ENCODE measurements around the gene ZNF652. TPM values are rescaled to one million over a fixed set of nuclear protein-coding genes. Genes with fewer than 3 reads are reported as not detected.
"Not testable (repeated sequence)": the region's sequence is repeated elsewhere in the genome, so short reads cannot be mapped to it uniquely, and the experiment has no call there.

Gene ZNF652
- total RNA-seq, 1 donor from 2014 or later = 38.7 TPM

DNA sequence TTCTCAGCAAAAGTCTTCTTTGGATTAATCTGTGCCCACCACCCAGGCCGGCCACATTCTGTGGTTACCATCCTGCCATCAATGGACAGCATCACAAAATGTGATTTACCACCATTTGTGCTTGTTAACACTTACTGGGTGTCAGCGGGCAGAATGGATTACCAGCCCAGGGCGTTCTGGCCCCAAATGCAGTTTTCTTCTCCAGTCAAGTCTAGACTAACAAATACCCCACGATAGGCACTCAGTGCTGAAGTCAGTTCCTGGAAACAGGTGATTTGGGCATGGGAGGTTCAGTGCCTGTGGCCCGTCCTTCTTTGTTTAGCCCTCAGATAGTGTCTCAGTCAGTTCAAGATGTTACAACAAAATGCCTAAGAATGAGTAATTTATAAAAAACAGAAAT, 92.7 kb downstream of the ZNF652 start:
- H3K27ac Mint-ChIP-seq (ENCODE audit: unreplicated experiment) = no peak overlapping the region
- no peak for DNase-seq (ENCODE audit: extremely low spot score, unreplicated experiment)
- no peaks in the 10 kb centered on the region for H3K4me1 Mint-ChIP-seq (ENCODE audit: unreplicated experiment)
- no peaks in the 10 kb centered on the region for H3K9me3 Mint-ChIP-seq (ENCODE audit: unreplicated experiment)
- peaks cover 3% of the 10 kb centered on the region for H3K27me3 Mint-ChIP-seq (ENCODE audit: unreplicated experiment)
- H3K36me3 Mint-ChIP-seq (ENCODE audit: unreplicated experiment) = no peaks in the 10 kb centered on the region
- no peak overlapping the region for H3K4me3 Mint-ChIP-seq (ENCODE audit: unreplicated experiment)
- TF ChIP-seq, protein P1, sequence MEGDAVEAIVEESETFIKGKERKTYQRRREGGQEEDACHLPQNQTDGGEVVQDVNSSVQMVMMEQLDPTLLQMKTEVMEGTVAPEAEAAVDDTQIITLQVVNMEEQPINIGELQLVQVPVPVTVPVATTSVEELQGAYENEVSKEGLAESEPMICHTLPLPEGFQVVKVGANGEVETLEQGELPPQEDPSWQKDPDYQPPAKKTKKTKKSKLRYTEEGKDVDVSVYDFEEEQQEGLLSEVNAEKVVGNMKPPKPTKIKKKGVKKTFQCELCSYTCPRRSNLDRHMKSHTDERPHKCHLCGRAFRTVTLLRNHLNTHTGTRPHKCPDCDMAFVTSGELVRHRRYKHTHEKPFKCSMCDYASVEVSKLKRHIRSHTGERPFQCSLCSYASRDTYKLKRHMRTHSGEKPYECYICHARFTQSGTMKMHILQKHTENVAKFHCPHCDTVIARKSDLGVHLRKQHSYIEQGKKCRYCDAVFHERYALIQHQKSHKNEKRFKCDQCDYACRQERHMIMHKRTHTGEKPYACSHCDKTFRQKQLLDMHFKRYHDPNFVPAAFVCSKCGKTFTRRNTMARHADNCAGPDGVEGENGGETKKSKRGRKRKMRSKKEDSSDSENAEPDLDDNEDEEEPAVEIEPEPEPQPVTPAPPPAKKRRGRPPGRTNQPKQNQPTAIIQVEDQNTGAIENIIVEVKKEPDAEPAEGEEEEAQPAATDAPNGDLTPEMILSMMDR (IDR thresholded peaks at IDR 0.05) = no peak

DNA sequence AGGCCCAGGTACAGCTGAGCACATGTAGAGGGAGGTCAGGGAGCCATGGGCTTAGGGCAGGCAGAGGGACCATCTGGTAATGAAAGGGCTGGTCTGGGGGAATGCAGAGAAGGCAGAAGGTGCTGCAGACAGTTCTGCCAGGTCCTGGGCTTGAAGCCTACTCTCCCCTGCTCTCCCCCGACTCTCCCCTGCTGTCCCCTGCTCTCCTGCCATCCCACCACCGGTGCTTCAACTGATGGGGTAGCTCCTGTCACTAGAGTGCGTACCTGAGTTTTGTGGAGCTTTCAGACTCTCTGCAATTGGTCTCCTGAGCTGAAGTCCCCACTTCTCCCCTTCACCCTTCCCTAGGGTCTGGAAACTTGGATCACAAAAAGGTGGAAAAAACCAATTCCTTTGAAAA, 94.1 kb downstream of the ZNF652 start:
- H3K4me1 Mint-ChIP-seq (ENCODE audit: unreplicated experiment) = no peaks in the 10 kb centered on the region
- no peak overlapping the region for H3K4me3 Mint-ChIP-seq (ENCODE audit: unreplicated experiment)

DNA sequence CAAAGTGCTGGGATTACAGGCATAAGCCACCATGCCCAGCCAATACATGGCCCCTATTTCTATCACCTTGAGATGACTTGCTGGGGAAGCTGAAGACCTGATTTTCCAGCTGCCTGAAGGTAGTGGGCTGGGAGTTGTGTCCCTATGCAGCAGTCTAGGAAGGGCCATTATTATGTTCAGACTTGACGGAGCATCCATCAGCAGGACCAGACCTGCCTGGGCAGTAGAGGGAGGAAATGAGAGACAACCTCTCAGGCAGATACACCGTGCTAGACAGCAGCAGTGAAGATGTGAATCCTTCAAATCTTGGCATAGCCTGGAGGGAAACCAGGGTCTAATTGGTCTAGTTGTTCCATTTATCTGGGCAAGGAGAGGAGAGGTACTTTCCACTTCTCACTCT, 95.8 kb downstream of the ZNF652 start:
- H3K27ac Mint-ChIP-seq (ENCODE audit: unreplicated experiment) = no peak overlapping the region
- no peak overlapping the region for H3K4me3 Mint-ChIP-seq (ENCODE audit: unreplicated experiment)
- peaks cover 3% of the 10 kb centered on the region for H3K27me3 Mint-ChIP-seq (ENCODE audit: unreplicated experiment)
- no peak for DNase-seq (ENCODE audit: extremely low spot score, unreplicated experiment)
- TF ChIP-seq, protein P1 (IDR thresholded peaks at IDR 0.05) = no peak
- no peaks in the 10 kb centered on the region for H3K9me3 Mint-ChIP-seq (ENCODE audit: unreplicated experiment)
- peaks cover 1% of the 10 kb centered on the region for H3K4me1 Mint-ChIP-seq (ENCODE audit: unreplicated experiment)
- H3K36me3 Mint-ChIP-seq (ENCODE audit: unreplicated experiment) = no peaks in the 10 kb centered on the region

More for the DNA sequence above, 94.1 kb downstream of the ZNF652 start:
- no peaks in the 10 kb centered on the region for H3K9me3 Mint-ChIP-seq (ENCODE audit: unreplicated experiment)
- H3K27me3 Mint-ChIP-seq (ENCODE audit: unreplicated experiment) = peaks cover 3% of the 10 kb centered on the region
- no peak for DNase-seq (ENCODE audit: extremely low spot score, unreplicated experiment)
- H3K36me3 Mint-ChIP-seq (ENCODE audit: unreplicated experiment) = no peaks in the 10 kb centered on the region
- no peak overlapping the region for H3K27ac Mint-ChIP-seq (ENCODE audit: unreplicated experiment)
- TF ChIP-seq, protein P1 (IDR thresholded peaks at IDR 0.05) = no peak

DNA sequence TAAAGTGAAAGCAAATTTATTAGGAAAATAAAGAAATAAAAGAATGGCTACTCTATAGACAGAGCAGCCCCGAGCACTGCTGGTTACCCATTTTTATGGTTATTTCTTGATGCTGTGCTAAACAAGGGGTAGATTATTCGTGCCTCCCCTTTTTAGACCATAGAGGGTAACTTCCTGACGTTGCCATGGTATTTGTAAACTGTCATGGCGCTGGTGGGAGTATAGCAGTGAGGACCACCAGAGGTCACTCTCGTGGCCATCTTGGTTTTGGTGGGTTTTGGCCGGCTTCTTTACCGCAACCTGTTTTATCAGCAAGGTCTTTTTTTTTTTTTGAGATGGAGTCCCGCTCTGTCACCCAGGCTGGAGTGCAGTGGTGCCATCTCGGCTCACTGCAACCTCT, 100.5 kb downstream of the ZNF652 start:
- H3K4me1 Mint-ChIP-seq (ENCODE audit: unreplicated experiment); H3K36me3 Mint-ChIP-seq (ENCODE audit: unreplicated experiment); H3K4me3 Mint-ChIP-seq (ENCODE audit: unreplicated experiment); DNase-seq (ENCODE audit: extremely low spot score, unreplicated experiment); H3K9me3 Mint-ChIP-seq (ENCODE audit: unreplicated experiment); H3K27me3 Mint-ChIP-seq (ENCODE audit: unreplicated experiment); H3K27ac Mint-ChIP-seq (ENCODE audit: unreplicated experiment): not testable (repeated sequence)

DNA sequence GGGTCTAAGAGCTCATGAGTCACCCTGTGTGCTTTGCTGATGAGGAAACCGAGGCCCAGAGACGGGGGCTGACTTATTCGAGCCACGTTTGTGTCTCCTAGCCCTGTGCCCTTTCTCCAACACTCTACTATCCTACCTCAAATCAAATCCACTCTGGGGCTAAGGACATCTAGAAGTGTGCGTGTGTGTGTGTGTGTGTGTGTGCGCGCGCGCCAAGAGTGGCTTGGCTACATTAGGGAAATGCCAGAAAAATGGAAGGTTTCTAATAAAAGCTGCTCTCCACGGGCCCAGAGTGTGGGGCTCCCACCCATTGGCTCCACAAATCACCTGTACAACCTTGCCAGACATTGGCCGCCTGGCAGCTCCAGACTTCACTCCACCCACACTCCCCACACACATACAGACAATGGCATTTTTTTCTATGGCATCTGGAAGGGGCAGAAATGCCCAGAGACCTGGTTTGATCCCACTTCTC, 101.2 kb downstream of the ZNF652 start:
- Mint-ChIP-seq H3K4me3 (ENCODE audit: unreplicated experiment) (peak overlapping the region; percentile 77), H3K36me3 (ENCODE audit: unreplicated experiment) (no peaks in the 10 kb centered on the region), H3K27ac (ENCODE audit: unreplicated experiment) (peak overlapping the region; percentile 69), H3K27me3 (ENCODE audit: unreplicated experiment) (peaks cover 2% of the 10 kb centered on the region), H3K4me1 (ENCODE audit: unreplicated experiment) (peaks cover 8% of the 10 kb centered on the region), H3K9me3 (ENCODE audit: unreplicated experiment) (no peaks in the 10 kb centered on the region)
- TF ChIP-seq, protein P1 (IDR thresholded peaks at IDR 0.05) = no peak
- no peak for DNase-seq (ENCODE audit: extremely low spot score, unreplicated experiment)

All from osteocyte (in vitro differentiated cells).